CD4-positive, alpha-beta T cell (primary cell): Measurements from ENCODE around the gene SAMD3. TPM values are rescaled to one million over a fixed set of nuclear protein-coding genes. Genes with fewer than 3 reads are reported as not detected.

Source experiments
- ATAC-seq: fragments of 200-7000 bp; cut with Tn5 transposase; one replicate; pipeline ENCODE4 v1.10.0; 2022; ENCODE audit warnings: mild to moderate bottlenecking; ENCODE audit not compliant: poor library complexity
- CTCF ChIA-PET: fragments of 350-600 bp; sonication (Branson Sonifier 250); formaldehyde crosslinking; loops from one replicate; lab custom pipeline; 2021; ENCODE audit warnings: antibody characterized with exemption, inconsistent platforms; lab: Charles Lee
- POLR2A ChIA-PET: fragments of 350-600 bp; sonication (Branson Sonifier 250); formaldehyde crosslinking; loops from one replicate; lab custom pipeline; 2021; ENCODE audit warnings: antibody characterized with exemption, inconsistent platforms; lab: Charles Lee
- DNase-seq, 14 experiments: peaks; one replicate each; pipeline ENCODE4 v3.0.0-alpha.2; 2013 to 2020; ENCODE audit warnings: mixed read lengths in 2 of 14
- H3K27ac ChIP-seq, 2 donors: one replicate each; pipeline versions ENCODE4 v1.5.1 to v1.7.0; 2013; ENCODE audit warnings: low read length in 2 of 2, low read depth in 1 of 2, mild to moderate bottlenecking in 1 of 2
- H3K27me3 ChIP-seq, 2 experiments: 1 replicate in 1 of 2; 2 replicates in 1 of 2; pipeline versions ENCODE4 v1.6.1 to v1.7.0; 2013; ENCODE audit warnings: low read length in 2 of 2, control low read depth in 1 of 2, mild to moderate bottlenecking in 1 of 2, moderate library complexity in 1 of 2; ENCODE audit not compliant: insufficient read depth in 2 of 2, control insufficient read depth in 1 of 2
- H3K36me3 ChIP-seq: one replicate; pipeline ENCODE4 v1.6.1; 2013; ENCODE audit warnings: low read length, control low read depth; ENCODE audit not compliant: insufficient read depth
- H3K4me1 ChIP-seq: one replicate; pipeline ENCODE4 v1.6.1; 2013; ENCODE audit warnings: low read length, control low read depth; ENCODE audit not compliant: insufficient read depth
- H3K4me3 ChIP-seq: one replicate; pipeline ENCODE4 v1.5.1; 2013; ENCODE audit warnings: mild to moderate bottlenecking, low read length, moderate library complexity
- H3K9me3 ChIP-seq, 2 experiments: 1 replicate in 1 of 2; 2 replicates in 1 of 2; pipeline versions ENCODE4 v1.6.1 to v1.7.0; 2013; ENCODE audit warnings: low read length in 2 of 2, mild to moderate bottlenecking in 2 of 2, control low read depth in 1 of 2, moderate library complexity in 1 of 2; ENCODE audit not compliant: control insufficient read depth in 1 of 2, insufficient read depth in 1 of 2
- H3K27ac Mint-ChIP-seq: one replicate; pipeline ENCODE4 v1.8.0; 2020; ENCODE audit warnings: mixed read lengths
- H3K27me3 Mint-ChIP-seq: one replicate; pipeline ENCODE4 v1.8.0; 2021; ENCODE audit warnings: mixed read lengths
- H3K36me3 Mint-ChIP-seq: one replicate; pipeline ENCODE4 v1.8.0; 2021; ENCODE audit warnings: low read depth, mixed read lengths
- H3K4me1 Mint-ChIP-seq: one replicate; pipeline ENCODE4 v1.8.0; 2021; ENCODE audit warnings: low read depth, mixed read lengths
- H3K4me3 Mint-ChIP-seq: one replicate; pipeline ENCODE4 v1.8.0; 2020; ENCODE audit warnings: mild to moderate bottlenecking, mixed read lengths
- H3K9me3 Mint-ChIP-seq: one replicate; pipeline ENCODE4 v1.8.0; 2020; ENCODE audit warnings: mixed read lengths
- CTCF ChIP-seq: fragments of 200-600 bp; IDR thresholded peaks from one replicate; pipeline ENCODE4 v1.8.0; 2022; ENCODE audit warnings: antibody characterized with exemption, mild to moderate bottlenecking
- intact Hi-C, 2 experiments: fragments of 100-400 bp; cut with DNase I in 1 of 2; cut with micrococcal nuclease in 1 of 2; formaldehyde crosslinking; loops; one replicate each; pipeline versions ENCODE4 v1.15.1 to v1.9.0; 2023 to 2025; cut with DNase I, micrococcal nuclease
- total RNA-seq, 174 experiments: library from RNA in 2 of 174; stranded (reverse) in 2 of 174; gene quantifications; one replicate each; pipeline ENCODE4 v1.2.3 and lab custom pipeline; 2021 to 2026

The SAMD3 gene
- total RNA-seq, 2 experiments from 2014 or later = 24.3 to 28.7 TPM

- Histone ChIP-seq H3K27me3 (no peaks in the 10 kb centered on the region), H3K4me3 (peak overlapping the region; percentile 48), H3K36me3 (no peaks in the 10 kb centered on the region), H3K4me1 (peaks cover 19% of the 10 kb centered on the region), H3K9me3 (no peaks in the 10 kb centered on the region), H3K27ac (peak overlapping the region; percentile 13 to 67)
- Mint-ChIP-seq H3K4me3 (peak overlapping the region; percentile 77), H3K9me3 (peaks cover 13% of the 10 kb centered on the region), H3K4me1 (peaks cover 41% of the 10 kb centered on the region), H3K36me3 (peaks cover 9% of the 10 kb centered on the region), H3K27ac (peak overlapping the region; percentile 92), H3K27me3 (no peaks in the 10 kb centered on the region)
- TF ChIP-seq CTCF = no peak
- CTCF ChIA-PET = interaction anchor here (0.7 to 1.8 kb wide), 5 partner anchors 8 to 28 kb away, joined by 3 to 8 read pairs (median 5); no protein-coding TSS in a partner anchor
- DNase-seq (peak; percentile 20 to 89 (median 53)), ATAC-seq (peak; percentile 93)
- intact Hi-C loops = loop anchor here in 1 of 2 experiments (5.0 kb wide), 1 partner anchor 86 kb away; no protein-coding TSS in a partner anchor
- POLR2A ChIA-PET = interaction anchor here (0.6 to 1.6 kb wide), 13 partner anchors 8 to 204 kb away, joined by 3 to 6 read pairs (median 4); no protein-coding TSS in a partner anchor
Observed at GRCh38 chr6:130223508-130223907, 757 bp upstream of the SAMD3 start.

- Histone ChIP-seq H3K4me1 (peaks cover 14% of the 10 kb centered on the region), H3K9me3 (no peaks in the 10 kb centered on the region), H3K27me3 (no peaks in the 10 kb centered on the region), H3K4me3 (no peak overlapping the region), H3K36me3 (peaks cover 7% of the 10 kb centered on the region), H3K27ac (no peak overlapping the region)
- no peak for TF ChIP-seq CTCF
- intact Hi-C loops = loop anchor here in 1 of 2 experiments (5.0 kb wide), 1 partner anchor 36 kb away; no protein-coding TSS in a partner anchor
- Mint-ChIP-seq H3K27ac (peak overlapping the region; percentile 64), H3K36me3 (peaks cover 26% of the 10 kb centered on the region), H3K4me3 (no peak overlapping the region), H3K9me3 (peaks cover 13% of the 10 kb centered on the region), H3K27me3 (no peaks in the 10 kb centered on the region), H3K4me1 (peaks cover 79% of the 10 kb centered on the region)
- DNase-seq (peak in 2 of 14 experiments; percentile 22 to 46), ATAC-seq (no peak)
- CTCF ChIA-PET = no interaction called here
- POLR2A ChIA-PET = no interaction called here
Observed at GRCh38 chr6:130218134-130218533, 4.6 kb downstream of the SAMD3 start.

GRCh38 chr6:130216620-130217019 lies 6.1 kb downstream of the SAMD3 start:
- CTCF ChIA-PET = no interaction called here
- no peaks in the 10 kb centered on the region for H3K27me3 Mint-ChIP-seq
- peaks cover 13% of the 10 kb centered on the region for H3K9me3 Mint-ChIP-seq
- no peak overlapping the region for H3K4me3 ChIP-seq
- intact Hi-C loops = loop anchor here in 1 of 2 experiments (5.0 kb wide), 1 partner anchor 34 kb away; no protein-coding TSS in a partner anchor
- peak overlapping the region; percentile 32 for H3K4me3 Mint-ChIP-seq
- no peaks in the 10 kb centered on the region for H3K9me3 ChIP-seq
- H3K36me3 Mint-ChIP-seq = peaks cover 38% of the 10 kb centered on the region
- DNase-seq (peak in 1 of 14 experiments; percentile 47), ATAC-seq (no peak)
- H3K36me3 ChIP-seq = peaks cover 7% of the 10 kb centered on the region
- no peak overlapping the region for H3K27ac ChIP-seq
- POLR2A ChIA-PET = interaction anchor here (0.8 to 2.5 kb wide), 4 partner anchors 13 to 85 kb away, joined by 3 to 12 read pairs (median 3); no protein-coding TSS in a partner anchor
- no peak overlapping the region for H3K27ac Mint-ChIP-seq
- no peaks in the 10 kb centered on the region for H3K27me3 ChIP-seq
- peaks cover 18% of the 10 kb centered on the region for H3K4me1 ChIP-seq
- H3K4me1 Mint-ChIP-seq = peaks cover 79% of the 10 kb centered on the region
- TF ChIP-seq CTCF = no peak
